PC-3 (cell line): Measurements from ENCODE around the gene PID1.

Experiments
- EZH2 ChIP-seq: fragments of 300-600 bp; sonication (generic); IDR thresholded peaks from one replicate; pipeline ENCODE4 v1.6.1; 2017; ENCODE audit warnings: antibody characterized with exemption, mild to moderate bottlenecking, low read length; ENCODE audit not compliant: unreplicated experiment
- EZH2phosphoT487 ChIP-seq: fragments of 300-600 bp; sonication (generic); IDR thresholded peaks from 2 replicates; pipeline ENCODE4 v1.6.1; 2018; ENCODE audit warnings: mild to moderate bottlenecking, antibody characterized with exemption, low read length, borderline replicate concordance
- TF ChIP-seq, protein P1 (sequence below): fragments of 300-600 bp; sonication (generic); conservative IDR thresholded peaks from 2 replicates; pipeline ENCODE4 v1.5.1; 2017; ENCODE audit warnings: antibody characterized with exemption, low read depth, mild to moderate bottlenecking, low read length

DNA sequence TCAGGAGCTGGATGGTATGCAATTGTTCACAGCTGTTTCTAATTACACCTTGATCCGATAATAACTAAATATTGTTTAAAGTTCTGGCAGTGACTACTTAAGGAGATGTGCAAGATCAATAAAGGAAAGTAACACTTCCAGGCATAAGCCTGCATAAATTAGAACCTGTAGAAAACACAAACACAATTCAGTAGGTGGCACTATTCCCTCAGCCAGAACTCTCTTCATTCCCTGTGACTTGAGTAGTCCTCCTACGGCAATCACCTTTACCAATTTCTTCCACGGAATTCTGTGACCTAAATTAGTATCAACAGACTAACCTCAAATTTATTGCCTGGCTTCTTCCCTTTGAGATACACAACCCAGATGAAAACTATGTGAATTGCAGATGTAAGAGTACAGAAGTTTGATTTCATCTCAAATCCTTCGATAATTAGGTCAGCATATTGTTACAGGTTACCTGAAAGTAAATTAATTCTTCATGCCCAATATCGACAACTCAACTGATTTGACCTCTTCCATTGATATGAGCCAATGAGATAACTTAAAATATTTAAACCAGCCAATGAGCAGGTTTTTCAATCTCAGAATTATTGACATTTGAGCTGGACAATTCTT is 137.8 kb downstream of the PID1 start:
- TF ChIP-seq, protein P1, sequence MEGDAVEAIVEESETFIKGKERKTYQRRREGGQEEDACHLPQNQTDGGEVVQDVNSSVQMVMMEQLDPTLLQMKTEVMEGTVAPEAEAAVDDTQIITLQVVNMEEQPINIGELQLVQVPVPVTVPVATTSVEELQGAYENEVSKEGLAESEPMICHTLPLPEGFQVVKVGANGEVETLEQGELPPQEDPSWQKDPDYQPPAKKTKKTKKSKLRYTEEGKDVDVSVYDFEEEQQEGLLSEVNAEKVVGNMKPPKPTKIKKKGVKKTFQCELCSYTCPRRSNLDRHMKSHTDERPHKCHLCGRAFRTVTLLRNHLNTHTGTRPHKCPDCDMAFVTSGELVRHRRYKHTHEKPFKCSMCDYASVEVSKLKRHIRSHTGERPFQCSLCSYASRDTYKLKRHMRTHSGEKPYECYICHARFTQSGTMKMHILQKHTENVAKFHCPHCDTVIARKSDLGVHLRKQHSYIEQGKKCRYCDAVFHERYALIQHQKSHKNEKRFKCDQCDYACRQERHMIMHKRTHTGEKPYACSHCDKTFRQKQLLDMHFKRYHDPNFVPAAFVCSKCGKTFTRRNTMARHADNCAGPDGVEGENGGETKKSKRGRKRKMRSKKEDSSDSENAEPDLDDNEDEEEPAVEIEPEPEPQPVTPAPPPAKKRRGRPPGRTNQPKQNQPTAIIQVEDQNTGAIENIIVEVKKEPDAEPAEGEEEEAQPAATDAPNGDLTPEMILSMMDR = peak; percentile 84
- TF ChIP-seq EZH2phosphoT487 = no peak
- TF ChIP-seq EZH2 = no peak
